Stimulated activated CD8-positive, alpha-beta memory T cell treated with anti-CD3 and anti-CD28 coated beads, Interleukin-7, amount 100 ng/mL, for 48 hours (primary cell): Measurements from ENCODE around the gene IL18RAP.

Experiments
- DNase-seq, 2 donors: peaks; one replicate each; pipeline ENCODE4 v3.0.0-alpha.2; 2020; ENCODE audit warnings: low read depth in 1 of 2; ENCODE audit errors: extremely low read depth in 1 of 2

IL18RAP gene

DNA sequence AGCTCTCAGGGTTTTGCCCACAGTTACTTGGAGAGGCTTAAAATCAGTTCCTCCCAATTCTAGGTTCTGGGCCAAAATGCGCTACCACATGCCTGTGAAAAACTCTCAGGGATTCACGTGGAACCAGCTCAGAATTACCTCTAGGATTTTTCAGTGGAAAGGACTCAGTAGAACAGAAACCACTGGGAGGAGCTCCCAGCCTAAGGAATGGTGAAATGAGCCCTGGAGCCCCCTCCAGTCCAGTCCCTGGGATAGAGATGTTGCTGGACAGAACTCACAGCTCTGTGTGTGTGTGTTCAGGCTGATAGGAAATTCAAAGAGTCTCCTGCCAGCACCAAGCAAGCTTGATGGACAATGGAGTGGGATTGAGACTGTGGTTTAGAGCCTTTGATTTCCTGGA lies 29.0 kb downstream of the IL18RAP start:
- DNase-seq: no peak

DNA sequence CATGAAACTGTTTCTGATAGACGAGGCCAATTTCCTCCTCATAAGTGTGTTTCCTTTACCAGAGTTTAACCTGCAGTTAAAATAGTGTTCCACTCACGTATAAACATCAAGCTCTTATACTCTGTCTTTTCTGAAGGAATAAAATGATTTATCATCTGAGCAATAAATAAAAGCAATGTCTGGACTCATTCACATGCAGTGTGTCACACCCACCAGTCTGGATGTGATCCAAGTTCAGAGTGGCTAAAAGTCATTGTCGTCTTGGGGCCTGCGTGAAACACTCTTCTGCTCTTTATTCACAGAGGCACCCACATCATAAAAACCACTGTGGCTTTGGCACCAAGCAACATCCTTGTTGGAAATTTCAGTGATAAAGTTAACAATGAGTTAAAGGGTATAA lies 30.5 kb downstream of the IL18RAP start:
- DNase-seq: no peak

DNA sequence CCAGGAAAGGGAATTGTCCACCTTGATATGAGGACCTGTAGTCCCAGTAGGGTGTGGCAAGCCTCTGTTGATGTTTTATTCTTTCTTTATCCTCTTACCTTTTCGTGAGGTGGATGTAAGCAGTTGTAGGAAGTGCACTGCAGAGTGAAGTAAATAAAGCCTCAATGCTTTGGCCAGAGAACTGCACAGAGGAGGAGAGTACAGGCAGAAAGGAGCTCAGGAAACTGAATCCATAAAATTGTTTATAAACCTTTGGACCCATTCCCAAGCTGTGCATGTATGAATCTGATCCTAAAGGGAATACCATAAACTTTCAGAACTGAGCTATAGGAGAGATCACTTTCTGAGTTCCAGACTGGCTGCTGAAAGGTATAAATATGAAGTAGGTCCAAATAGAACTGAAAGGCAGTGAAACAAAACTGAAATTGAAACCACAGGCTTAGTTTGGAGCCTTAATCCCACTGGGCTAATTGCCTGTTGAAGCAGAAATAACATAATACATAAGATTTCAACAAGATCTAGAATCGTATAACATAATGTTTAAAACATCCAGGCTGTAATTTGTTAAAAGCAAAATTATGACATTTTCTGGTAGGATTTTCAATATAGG lies 32.2 kb downstream of the IL18RAP start:
- no peak for DNase-seq

DNA sequence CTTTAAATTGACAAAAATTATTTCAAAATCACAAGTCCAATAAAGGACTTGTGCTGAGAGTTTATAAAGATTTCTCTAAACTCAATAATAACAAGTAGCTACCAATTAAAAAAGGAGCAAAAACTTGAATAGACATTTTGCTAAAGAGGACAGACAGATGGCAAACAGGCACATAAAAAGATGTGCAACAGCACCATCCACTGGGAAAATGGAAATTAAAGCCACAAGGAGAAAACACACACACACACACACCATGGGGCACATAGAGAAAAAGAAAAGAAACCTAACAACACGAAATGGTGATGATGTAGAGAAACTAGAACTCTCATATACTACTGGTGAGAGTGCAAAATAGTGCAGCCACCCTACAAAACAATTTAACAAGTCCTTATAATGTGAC lies 37.5 kb downstream of the IL18RAP start:
- DNase-seq: no peak

DNA sequence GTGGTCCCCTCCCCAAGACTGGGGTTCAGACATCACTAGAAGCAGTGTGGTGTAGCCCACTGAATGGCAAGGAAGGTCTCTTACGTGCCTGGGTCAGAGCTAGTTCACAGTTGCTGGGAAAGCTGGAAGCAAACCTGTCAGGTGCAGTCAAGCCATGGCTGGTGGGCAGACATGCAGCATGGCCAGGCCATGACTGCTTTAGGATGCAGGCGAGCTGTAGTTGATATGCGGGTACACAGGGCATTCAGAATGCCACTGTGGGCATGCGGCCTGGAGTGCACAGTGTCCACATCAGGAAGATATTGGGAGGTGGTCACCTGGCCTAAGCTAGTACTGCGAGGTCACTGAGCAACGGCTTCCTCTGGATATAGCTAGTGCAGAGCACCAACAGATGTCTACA lies 38.2 kb downstream of the IL18RAP start:
- DNase-seq: no peak

DNA sequence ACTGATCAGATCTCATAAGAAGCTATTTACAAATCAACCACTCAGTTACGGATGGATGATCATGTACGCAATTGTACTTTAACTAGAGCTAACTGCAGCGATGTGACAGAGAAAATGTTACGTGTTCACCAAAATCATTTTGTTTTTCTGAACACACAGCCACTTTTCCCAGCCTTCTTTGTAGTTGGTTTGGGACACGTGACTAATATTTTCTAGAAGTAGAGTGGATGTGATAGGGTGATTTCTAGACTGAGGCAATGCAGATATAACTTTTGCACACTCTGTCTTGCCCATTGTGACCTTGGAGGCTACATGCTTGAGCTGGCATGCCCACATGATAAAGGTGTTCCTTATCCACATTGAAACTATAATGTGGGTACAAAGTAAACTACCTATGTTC lies 40.2 kb downstream of the IL18RAP start:
- DNase-seq: no peak

DNA sequence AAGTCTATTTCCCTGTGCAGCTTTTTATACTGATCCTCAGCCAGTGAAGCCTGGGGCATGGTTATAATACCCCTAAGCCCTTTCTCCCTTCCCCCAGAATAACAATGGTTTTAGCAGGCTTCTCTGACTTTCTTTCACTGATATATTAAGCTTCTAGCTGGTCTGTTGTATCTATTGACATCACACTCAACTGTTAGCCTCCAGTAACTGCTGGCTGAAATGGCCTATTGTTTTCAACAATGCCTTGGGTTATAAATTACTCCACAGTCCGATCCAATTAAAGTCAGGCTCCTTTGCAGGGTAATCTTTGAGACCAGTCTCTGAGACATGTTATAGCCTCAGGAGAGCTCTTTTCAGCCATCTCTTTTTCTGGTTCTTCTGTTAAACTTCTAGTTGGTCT lies 47.2 kb downstream of the IL18RAP start:
- no peak for DNase-seq

DNA sequence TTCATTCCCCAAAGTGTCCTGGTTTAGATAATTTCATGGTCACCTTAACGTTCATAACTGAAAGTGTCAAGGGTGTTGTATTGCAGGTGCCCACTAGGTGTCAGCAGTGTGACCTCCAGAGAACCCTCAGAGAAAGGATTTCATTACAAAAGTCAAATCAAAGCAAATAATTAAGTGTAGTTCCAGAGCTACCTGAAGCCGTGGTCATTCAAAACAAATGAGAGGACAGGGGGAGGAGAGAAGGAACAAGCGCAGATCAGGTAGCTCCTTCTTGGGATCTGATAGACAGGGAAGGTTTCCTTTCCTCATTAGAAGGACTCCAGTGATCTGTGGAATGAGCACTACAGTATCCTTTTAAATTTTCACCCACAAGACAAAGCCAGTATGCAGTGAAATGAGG lies 50.1 kb downstream of the IL18RAP start, which contains the start of gene SLC9A4:
TSS of gene SLC9A4 (plus strand) at position 207 of the 400 bp plus-strand sequence. CDS start 534 bp downstream, outside the sequence.
- DNase-seq: peak; percentile 5 to 25

DNA sequence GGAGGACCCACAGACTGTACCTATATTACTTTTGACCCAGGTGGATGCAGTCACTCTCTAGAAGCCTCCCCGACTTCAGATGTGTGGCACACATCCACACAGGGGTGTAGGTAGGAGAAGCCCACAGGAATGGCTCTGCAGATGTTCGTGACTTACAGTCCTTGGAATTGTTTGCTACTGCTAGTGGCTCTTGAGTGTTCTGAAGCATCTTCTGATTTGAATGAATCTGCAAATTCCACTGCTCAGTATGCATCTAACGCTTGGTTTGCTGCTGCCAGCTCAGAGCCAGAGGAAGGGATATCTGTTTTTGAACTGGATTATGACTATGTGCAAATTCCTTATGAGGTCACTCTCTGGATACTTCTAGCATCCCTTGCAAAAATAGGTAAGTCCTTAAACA lies 50.7 kb downstream of the IL18RAP start:
- no peak for DNase-seq

DNA sequence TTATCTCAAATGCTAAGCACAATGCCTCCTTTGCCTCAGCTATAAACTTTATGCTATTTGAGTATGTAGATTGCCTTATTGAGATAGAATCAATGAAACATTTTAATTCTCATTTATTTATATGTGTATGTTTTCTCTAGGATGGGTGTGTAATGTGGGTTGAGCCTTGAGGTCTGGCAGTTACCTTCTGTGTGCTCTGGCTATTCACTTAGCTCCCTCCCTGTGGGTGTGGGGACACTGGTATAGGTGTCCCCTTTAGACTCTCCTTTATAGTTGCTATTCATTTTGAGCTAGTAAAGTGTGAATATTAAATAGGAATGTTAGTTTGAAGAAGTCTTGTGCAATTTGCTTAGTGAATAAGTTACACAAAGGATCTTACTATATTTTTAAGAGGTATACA lies 51.8 kb downstream of the IL18RAP start:
- no peak for DNase-seq

DNA sequence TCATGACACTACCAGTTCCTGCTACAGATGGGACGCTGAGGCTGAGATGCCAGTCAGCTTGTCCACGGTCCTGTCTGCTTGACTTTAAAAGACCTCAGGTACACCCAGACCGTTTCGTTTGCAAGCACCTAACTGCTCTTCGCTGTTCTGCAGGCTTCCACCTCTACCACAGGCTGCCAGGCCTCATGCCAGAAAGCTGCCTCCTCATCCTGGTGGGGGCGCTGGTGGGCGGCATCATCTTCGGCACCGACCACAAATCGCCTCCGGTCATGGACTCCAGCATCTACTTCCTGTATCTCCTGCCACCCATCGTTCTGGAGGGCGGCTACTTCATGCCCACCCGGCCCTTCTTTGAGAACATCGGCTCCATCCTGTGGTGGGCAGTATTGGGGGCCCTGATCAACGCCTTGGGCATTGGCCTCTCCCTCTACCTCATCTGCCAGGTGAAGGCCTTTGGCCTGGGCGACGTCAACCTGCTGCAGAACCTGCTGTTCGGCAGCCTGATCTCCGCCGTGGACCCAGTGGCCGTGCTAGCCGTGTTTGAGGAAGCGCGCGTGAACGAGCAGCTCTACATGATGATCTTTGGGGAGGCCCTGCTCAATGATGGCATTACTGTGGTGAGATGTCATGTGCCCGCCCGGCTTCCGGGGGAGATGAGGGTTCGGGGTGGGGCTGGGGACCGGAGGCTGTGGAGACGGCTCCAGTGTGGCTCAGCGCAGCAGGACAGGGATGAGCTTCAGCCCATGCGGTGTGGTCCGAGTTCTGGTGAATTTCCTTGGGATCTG lies 55.9 kb downstream of the IL18RAP start:
- no peak for DNase-seq

DNA sequence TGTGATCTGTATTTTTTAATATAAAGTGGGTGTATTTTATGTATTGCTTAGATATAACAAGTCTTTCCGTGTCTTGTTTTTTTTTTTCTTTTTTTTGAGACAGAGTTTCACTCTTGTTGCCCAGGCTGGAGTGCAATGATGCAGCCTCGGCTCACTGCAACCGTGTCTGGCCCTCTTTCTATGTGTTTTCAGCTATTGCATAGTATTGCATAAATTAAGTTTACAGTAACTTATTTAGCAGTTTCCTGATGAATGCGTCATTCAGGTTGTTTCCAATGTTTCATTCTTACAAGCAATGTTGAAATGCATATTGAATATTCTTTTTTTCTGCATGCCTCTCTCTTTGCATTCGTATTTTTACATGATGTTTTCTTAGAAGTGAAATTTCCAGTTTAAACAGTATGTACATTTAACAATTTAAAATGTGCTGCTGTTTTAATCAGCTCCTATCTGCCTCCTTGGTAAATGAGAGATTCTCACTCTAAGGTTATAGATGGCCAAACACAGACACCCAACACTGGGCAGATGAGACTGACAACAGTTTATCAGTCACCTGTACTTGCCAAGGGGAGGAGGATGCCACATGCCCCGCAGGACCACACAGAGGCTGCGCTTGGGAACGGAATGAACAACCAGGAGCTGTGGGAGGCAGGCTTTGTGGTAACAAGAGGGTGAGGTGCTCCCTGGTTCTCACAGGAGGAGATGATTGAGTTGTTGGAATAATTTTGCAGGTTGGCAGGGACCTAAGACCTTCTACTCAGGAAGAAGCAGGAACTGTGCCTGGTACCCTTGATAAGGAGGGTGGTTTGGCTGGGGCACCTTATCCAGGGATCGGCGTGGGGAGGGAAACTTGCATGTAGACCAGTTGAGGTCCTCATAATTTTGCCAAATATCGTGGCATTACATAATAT lies 57.6 kb downstream of the IL18RAP start:
- DNase-seq: no peak

DNA sequence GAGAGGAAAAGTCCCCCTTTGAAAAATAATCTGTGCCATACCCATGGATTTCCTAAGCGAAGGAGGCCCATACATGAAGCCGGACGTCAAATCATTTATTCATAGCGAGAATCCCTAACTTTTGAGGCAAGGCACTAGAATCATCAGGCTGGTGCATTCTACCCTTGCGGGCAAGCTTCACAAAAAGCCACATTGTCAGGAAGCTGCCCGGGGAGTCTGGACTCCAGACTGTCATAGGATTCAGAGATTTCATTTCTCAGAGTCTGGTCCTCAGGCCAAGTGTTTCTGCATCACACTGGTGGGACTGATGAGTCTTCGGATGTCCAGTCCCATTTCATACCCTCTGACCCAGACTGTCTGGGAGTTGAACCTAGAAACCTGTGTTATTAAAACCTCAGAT lies 59.0 kb downstream of the IL18RAP start:
- DNase-seq: no peak

DNA sequence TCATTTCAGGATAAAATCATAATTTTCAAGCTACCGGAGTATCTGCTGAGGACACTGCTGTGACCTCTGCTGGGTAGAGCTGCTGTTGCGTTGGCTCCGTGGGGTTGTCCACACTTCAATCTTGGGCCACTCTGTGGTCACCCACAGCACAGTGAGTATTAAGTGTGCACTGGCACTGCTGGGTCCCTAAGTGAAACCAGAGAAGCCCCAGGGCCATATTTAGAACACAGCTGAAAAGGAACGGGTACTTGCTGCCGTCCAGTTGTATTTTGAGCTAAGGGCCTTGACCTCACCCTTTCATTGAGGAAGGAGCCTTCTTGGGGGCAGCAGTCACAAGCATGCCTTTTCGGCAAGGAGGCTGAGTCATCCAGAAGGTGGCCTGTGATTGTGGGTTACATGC lies 60.1 kb downstream of the IL18RAP start:
- DNase-seq: no peak

DNA sequence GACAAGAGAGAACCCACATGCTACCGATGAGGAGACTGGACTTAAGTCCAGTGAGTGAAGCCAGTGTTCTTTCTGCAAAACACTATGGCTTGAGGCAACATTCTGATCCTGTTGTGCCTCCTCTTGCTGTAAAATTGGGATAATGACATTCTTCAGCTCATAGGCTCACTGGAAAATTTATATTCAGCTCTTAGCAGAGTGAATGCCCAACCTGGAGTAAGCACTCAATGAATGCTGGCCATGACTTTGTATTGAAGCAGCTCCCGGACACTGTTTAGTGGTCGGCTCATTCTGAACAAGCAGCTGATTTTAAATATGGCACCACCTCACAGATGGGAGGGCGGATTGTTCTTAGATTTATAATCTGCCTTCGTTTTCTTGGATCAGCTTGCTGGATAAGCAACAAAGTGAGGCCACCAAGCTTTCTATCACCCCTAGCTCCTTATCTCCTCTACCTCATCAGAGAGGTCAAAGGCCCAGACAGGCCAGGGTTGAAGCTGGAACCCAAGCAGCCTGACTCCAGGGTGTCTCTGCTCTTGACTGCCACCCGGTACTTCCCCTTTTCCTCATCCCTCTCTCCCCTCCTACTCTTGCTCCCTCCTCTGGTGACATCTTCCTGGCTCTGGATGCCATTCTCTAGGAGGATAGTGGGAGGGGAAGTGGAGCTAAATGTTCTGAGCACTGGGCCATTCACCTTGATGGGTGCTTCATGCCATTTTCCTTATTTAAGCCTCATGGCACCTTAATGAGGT lies 61.5 kb downstream of the IL18RAP start:
- no peak for DNase-seq

DNA sequence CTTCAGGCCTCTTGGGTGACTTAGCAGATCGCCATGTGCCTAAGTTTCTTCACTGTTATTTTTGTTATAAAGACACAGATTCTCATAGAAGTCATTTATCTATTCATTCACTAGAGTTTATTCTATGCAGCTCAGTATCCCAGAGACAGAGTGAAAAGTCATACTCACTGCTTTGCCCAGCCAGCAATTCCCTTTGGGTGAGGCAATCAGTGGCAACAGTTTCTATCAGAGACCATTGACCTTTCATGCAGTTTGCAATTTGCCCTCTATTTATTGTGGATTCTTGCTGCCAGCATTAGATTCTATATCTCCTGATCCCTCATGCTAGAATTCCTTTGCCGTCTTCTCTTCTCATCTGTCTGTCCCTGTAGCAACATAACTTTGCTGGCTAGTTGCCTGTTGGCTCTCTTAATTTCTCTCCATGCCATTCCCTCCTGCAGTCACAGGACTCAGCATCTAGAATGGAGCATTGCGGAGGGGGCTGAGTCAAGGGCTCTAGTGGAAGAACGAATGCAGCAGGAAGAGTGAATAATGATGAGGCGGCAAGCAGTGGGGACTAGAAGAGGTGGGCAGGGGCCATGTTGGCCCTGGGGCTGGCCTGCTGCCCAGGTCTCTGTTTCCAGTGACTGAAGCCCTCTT lies 62.3 kb downstream of the IL18RAP start:
- DNase-seq: no peak

DNA sequence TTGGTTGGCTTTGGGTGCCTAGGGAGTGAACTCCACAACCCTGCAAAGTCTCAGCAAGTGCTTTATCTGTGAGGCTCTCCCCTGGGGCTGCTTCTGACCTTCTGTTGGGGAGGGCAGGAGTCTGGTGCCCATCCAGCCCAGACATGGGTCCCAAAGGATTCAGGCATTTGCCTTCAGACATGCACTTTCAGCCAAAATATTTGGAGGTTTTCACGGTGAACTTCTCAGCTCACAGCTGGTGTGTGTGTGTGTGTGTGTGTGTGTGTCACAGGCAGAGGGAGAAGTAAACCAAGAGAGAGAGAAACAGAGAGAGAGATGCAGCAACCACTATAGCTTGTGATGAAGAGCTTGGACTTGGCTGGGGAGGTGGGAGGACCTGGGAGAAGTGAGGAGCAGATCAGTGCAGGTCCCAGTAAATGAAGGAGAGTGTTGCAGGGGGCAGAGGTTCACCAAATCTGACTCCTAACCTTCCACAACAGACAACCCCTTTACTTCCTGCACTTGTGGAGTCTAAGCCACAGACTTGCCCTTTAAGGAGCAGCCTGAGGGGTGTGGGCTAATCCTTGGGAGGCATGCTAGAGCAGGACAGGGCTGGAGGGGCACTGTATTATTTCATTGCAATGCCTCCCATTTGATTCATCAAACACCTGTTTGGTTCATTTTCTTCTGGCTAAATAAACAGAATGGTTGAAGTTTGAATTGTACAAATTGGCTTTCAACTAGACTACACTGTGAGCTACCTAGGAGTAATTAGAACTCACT lies 64.2 kb downstream of the IL18RAP start:
- no peak for DNase-seq

DNA sequence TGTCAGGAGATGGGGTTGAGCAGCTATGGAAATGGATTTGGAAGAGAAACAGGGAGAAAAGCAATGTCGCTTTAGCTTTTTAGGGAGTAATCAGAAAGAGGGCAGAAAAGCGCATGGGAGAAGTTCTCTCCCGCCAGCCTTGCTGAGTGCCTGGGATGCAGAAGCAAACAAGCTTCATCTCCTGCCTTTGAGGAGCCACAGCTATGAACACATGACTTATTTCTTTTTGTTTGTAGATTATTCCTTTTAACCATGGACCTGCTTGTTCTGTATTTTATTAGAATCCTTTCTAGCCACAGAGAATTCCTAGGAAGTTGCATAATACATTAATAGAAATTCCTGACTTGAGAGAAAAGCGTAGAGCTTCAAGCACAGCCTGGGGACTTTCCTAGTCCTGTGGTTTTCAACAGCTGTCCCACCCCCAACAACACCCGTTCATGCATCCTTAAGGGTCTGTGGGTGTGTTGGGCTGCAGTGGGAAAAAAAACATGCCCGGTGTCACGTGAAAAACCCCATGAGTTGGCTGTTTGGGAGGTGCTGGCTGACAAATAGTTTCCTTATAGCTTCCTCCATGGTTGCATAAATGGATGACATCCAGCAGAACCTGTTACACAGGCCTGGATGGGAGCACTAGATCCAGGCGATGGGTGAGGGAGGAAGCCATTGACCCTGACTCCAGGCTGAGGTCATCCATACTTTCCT lies 65.0 kb downstream of the IL18RAP start:
- DNase-seq: no peak

DNA sequence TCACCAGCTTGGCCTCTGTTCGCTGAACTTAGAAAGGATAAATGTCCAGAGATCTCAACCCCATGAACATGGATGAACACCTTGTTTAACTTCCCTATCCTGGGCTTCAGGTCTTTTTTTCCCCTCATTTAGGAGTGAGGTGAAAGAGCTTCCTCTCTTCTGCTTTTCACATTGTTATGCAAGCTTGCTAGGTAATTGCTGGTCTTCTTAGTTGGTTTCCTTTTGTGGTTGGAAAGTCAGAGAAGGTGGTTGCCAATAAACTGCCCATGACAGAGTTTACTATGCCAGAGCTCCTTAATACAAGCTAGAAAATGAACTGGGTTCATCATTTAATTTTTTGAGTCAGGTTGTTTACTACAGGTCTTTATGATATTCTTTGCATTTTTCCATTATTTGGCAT lies 66.7 kb downstream of the IL18RAP start:
- DNase-seq: no peak
